GM12892 (cell line): ENCODE data around the gene HOMER2.

Source experiments
- POLR2A ChIP-seq: IDR thresholded peaks from 2 replicates; pipeline ENCODE4 v1.6.1; 2011; ENCODE audit warnings: low read depth, low read length, control low read depth
- POLR2AphosphoS5 ChIP-seq: IDR thresholded peaks from 2 replicates; pipeline ENCODE4 v1.6.1; 2011; ENCODE audit warnings: low read depth, low read length, control low read depth
- TAF1 ChIP-seq: IDR thresholded peaks from 2 replicates; pipeline ENCODE4 v1.6.1; 2011; ENCODE audit warnings: low read depth, mild to moderate bottlenecking, control low read depth, low read length, borderline replicate concordance

GRCh38 chr15:82850731-82851130, 101.8 kb downstream of the HOMER2 start:
- TF ChIP-seq POLR2A (no peak), TAF1 (no peak), POLR2AphosphoS5 (no peak)
